GM21528 (cell line): ENCODE data around the gene SDF4.

Source experiments
- ATAC-seq: cut with Tn5 transposase; IDR thresholded peaks from one replicate; pipeline ENCODE4 v1.9.1; 2021; ENCODE audit warnings: mild to moderate bottlenecking, moderate library complexity; ENCODE audit not compliant: unreplicated experiment, low FRiP score

The SDF4 gene

GRCh38 chr1:1230656-1231399 lies 973 bp downstream of the SDF4 start:
- no peak for ATAC-seq

- no peak for ATAC-seq
Observed at GRCh38 chr1:1229770-1230169, 2.0 kb downstream of the SDF4 start.

GRCh38 chr1:1228596-1229321 lies 3.0 kb downstream of the SDF4 start:
- no peak for ATAC-seq

- ATAC-seq: no peak
Observed at GRCh38 chr1:1228187-1228586, 3.6 kb downstream of the SDF4 start.

- no peak for ATAC-seq
Observed at GRCh38 chr1:1227386-1227785, 4.4 kb downstream of the SDF4 start.

- ATAC-seq: no peak
Observed at GRCh38 chr1:1226566-1227362, 5.0 kb downstream of the SDF4 start.

- no peak for ATAC-seq
Observed at GRCh38 chr1:1225913-1226312, 5.9 kb downstream of the SDF4 start.

GRCh38 chr1:1225238-1225845 lies 6.5 kb downstream of the SDF4 start:
- no peak for ATAC-seq

GRCh38 chr1:1223891-1224290 lies 7.9 kb downstream of the SDF4 start:
- ATAC-seq: no peak

- no peak for ATAC-seq
Observed at GRCh38 chr1:1223321-1223720, 8.5 kb downstream of the SDF4 start.

- ATAC-seq: no peak
Observed at GRCh38 chr1:1222575-1223225, 9.1 kb downstream of the SDF4 start.

GRCh38 chr1:1221887-1222574 lies 9.8 kb downstream of the SDF4 start:
- ATAC-seq: no peak

GRCh38 chr1:1220197-1220596 lies 11.6 kb downstream of the SDF4 start:
- no peak for ATAC-seq

- ATAC-seq: no peak
Observed at GRCh38 chr1:1219341-1219740, 12.5 kb downstream of the SDF4 start.

- ATAC-seq: no peak
Observed at GRCh38 chr1:1218524-1219200, 13.1 kb downstream of the SDF4 start.

GRCh38 chr1:1217621-1218523 lies 13.9 kb downstream of the SDF4 start:
- ATAC-seq: no peak

- no peak for ATAC-seq
Observed at GRCh38 chr1:1216770-1217620, 14.8 kb downstream of the SDF4 start.
